ENCODE results near the gene AMY1C. TPM values are rescaled to one million over a fixed set of nuclear protein-coding genes. Genes with fewer than 3 reads are reported as not detected.

Gene AMY1C
- not detected in 2 replicates for total RNA-seq

DNA sequence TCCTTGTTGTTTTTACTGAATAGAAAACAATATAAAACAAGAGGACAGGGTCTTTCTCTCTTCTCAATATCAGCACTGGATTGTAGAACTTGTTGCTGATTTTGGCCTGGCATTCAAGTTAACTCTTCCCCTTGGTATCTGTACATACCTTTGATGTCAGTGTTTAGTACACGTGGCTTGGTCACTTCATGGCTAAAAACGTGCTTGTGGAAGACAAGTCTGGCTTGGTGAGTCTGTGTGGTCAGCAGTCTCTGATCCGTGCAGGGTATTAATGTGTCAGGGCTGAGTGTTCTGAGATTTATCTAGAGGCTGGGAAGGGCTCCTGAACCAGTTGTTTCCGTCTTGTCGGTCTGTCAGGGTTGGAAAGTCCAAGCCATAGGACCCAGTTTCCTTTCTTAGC is at the start of gene AMY1C:
TSS of gene AMY1C (plus strand) at position 301 of the 400 bp plus-strand sequence. CDS start 572 bp downstream, outside the sequence.

Other genes with a start within 250 kb of the AMY1C start
- 5.8 and 6.1 TPM in 2 replicates for gene RNPC3, start 224.2 kb upstream of the AMY1C start, total RNA-seq
- 2.3 and 5.8 TPM in 2 replicates for gene AMY2B, start 178.3 kb upstream of the AMY1C start, total RNA-seq
- not detected in 2 replicates for gene AMY2A, start 132.5 kb upstream of the AMY1C start, total RNA-seq
- not detected in 2 replicates for gene AMY1A, start 94.1 kb upstream of the AMY1C start, total RNA-seq
- not detected in 2 replicates for gene AMY1B, start 53.7 kb upstream of the AMY1C start, total RNA-seq

All from smooth muscle cell of trachea (primary cell).